Panc1 (cell line): ENCODE measurements around the gene SMG1. TPM values are rescaled to one million over a fixed set of nuclear protein-coding genes. Genes with fewer than 3 reads are reported as not detected.
"Not testable (repeated sequence)": the region's sequence is repeated elsewhere in the genome, so short reads cannot be mapped to it uniquely, and the experiment has no call there.

Experiments used
- ATAC-seq: fragments of 200-7000 bp; cut with Tn5 transposase; 2 replicates; pipeline ENCODE4 v1.9.1; 2020; ENCODE audit warnings: mild to moderate bottlenecking, moderate library complexity
- BruUV-seq: library from RNA; stranded (reverse); fragments of 400-500 nt; replicated peaks from 2 replicates; lab custom pipeline; 2021; lab: Mats Ljungman, UMichigan
- CTCF ChIA-PET: fragments of 300-600 bp; sonication (Branson Sonifier 250); formaldehyde crosslinking; loops from one replicate; lab custom pipeline; 2022; ENCODE audit warnings: antibody characterized with exemption; lab: Charles Lee
- POLR2A ChIA-PET: fragments of 300-600 bp; sonication (Branson Sonifier 250); formaldehyde crosslinking; loops from one replicate; lab custom pipeline; 2022; ENCODE audit warnings: antibody characterized with exemption; lab: Charles Lee
- DNase-seq: peaks from one replicate; pipeline ENCODE4 v3.0.0-alpha.2; 2010; ENCODE audit warnings: low read depth, low spot score
- H3K27ac ChIP-seq: 2 replicates; pipeline ENCODE4 v1.5.1; 2011; ENCODE audit warnings: mild to moderate bottlenecking, low read length, inconsistent platforms
- H3K27me3 ChIP-seq: fragments of 200-500 bp; sonication (Bioruptor generic); 2 replicates; pipeline ENCODE4 v1.6.0; 2014; ENCODE audit warnings: low read length, inconsistent platforms; ENCODE audit not compliant: control insufficient read depth, insufficient read depth
- H3K36me3 ChIP-seq: fragments of 200-500 bp; sonication (Bioruptor generic); 2 replicates; pipeline ENCODE4 v1.5.1; 2014; ENCODE audit warnings: inconsistent platforms, mild to moderate bottlenecking, low read length, moderate library complexity; ENCODE audit not compliant: control insufficient read depth, insufficient read depth
- H3K4me1 ChIP-seq: 2 replicates; pipeline ENCODE4 v1.5.1; 2011; ENCODE audit warnings: inconsistent platforms, mild to moderate bottlenecking, low read length, moderate library complexity; ENCODE audit not compliant: control insufficient read depth, insufficient read depth
- H3K4me3 ChIP-seq, 2 experiments: 2 replicates each; pipeline ENCODE4 v1.5.1; 2011 to 2012; ENCODE audit warnings: low read depth in 2 of 2, low read length in 2 of 2, mild to moderate bottlenecking in 2 of 2, inconsistent platforms in 1 of 2, moderate library complexity in 1 of 2
- H3K9me3 ChIP-seq: fragments of 200-500 bp; sonication (Bioruptor generic); 2 replicates; pipeline ENCODE4 v1.5.1; 2014; ENCODE audit warnings: low read depth, mild to moderate bottlenecking, inconsistent platforms, low read length, moderate library complexity; ENCODE audit not compliant: control insufficient read depth, insufficient read depth
- CTCF ChIP-seq: fragments of 450-650 bp; IDR thresholded peaks from 2 replicates; pipeline ENCODE4 v1.5.1; 2017; ENCODE audit warnings: mild to moderate bottlenecking
- POLR2AphosphoS5 ChIP-seq: IDR thresholded peaks from 2 replicates; pipeline ENCODE4 v1.6.1; 2012; ENCODE audit warnings: mild to moderate bottlenecking, low read depth, low read length, moderate library complexity
- REST ChIP-seq, 2 experiments: IDR thresholded peaks; 2 replicates each; pipeline ENCODE4 v1.6.1; 2011 to 2012; ENCODE audit warnings: low read depth in 2 of 2, control low read depth in 1 of 2, low read length in 1 of 2, mild to moderate bottlenecking in 1 of 2, moderate library complexity in 1 of 2; ENCODE audit not compliant: insufficient read depth in 1 of 2
- SIN3A ChIP-seq: IDR thresholded peaks from 2 replicates; pipeline ENCODE4 v1.6.1; 2012; ENCODE audit warnings: low read depth, mild to moderate bottlenecking, low read length, moderate library complexity, borderline replicate concordance; ENCODE audit not compliant: insufficient read depth
- TCF7L2 ChIP-seq: IDR thresholded peaks from 2 replicates; pipeline ENCODE4 v1.6.1; 2011; ENCODE audit warnings: mild to moderate bottlenecking, low read depth, low read length, inconsistent platforms
- in situ Hi-C: cut with HindIII; loops from 2 replicates; pipeline ENCODE4 v1.10.0; 2016; ENCODE audit warnings: low sequenced_read_pairs, low pct_unique_long_range_greater_than_20kb
- intact Hi-C: fragments of 100-400 bp; cut with micrococcal nuclease; formaldehyde crosslinking; loops from one replicate; pipeline ENCODE4 v1.10.0; 2022; ENCODE audit not compliant: unreplicated experiment
- total RNA-seq: library from RNA; stranded (reverse); gene quantifications from one replicate; pipeline ENCODE4 v1.2.1, GENCODE V29; 2021; ENCODE audit not compliant: unreplicated experiment

SMG1 gene
- total RNA-seq, 1 experiment from 2014 or later = 113 TPM

- BruUV-seq, DNase-seq, H3K27me3 ChIP-seq, CTCF ChIA-PET, H3K36me3 ChIP-seq, H3K4me1 ChIP-seq, ATAC-seq, H3K27ac ChIP-seq, intact Hi-C loops, in situ Hi-C loops, H3K9me3 ChIP-seq: not testable (repeated sequence)
- H3K4me3 ChIP-seq = peak overlapping the region; percentile 36 to 56
- POLR2A ChIA-PET = interaction anchor here (0.6 kb wide), 1 partner anchor 23 kb away, joined by 5 read pairs; no protein-coding TSS in a partner anchor
Measured at GRCh38 chr16:18956658-18957241, 30.5 kb upstream of the SMG1 start.

- H3K27me3 ChIP-seq, H3K9me3 ChIP-seq, in situ Hi-C loops, CTCF ChIA-PET, intact Hi-C loops, BruUV-seq, H3K36me3 ChIP-seq, DNase-seq, H3K4me1 ChIP-seq: not testable (repeated sequence)
- POLR2A ChIA-PET = interaction anchor here (0.6 to 0.7 kb wide), 3 partner anchors 23 to 117 kb away, joined by 3 to 5 read pairs (median 4); no protein-coding TSS in a partner anchor
- peak overlapping the region; percentile 20; the same call in 1 of the 2 replicates for H3K27ac ChIP-seq
- peak; percentile 87 for ATAC-seq
- H3K4me3 ChIP-seq = peak overlapping the region; percentile 36 to 56
Measured at GRCh38 chr16:18955874-18956580, 29.8 kb upstream of the SMG1 start.

GRCh38 chr16:18953547-18953946 is 27.3 kb upstream of the SMG1 start:
- ChIA-PET CTCF (interaction anchor here (0.6 to 0.9 kb wide), 2 partner anchors 30 to 141 kb away, joined by 3 read pairs; no protein-coding TSS in a partner anchor), POLR2A (no interaction called here)
- Histone ChIP-seq H3K36me3 (no peaks in the 10 kb centered on the region), H3K4me1 (no peaks in the 10 kb centered on the region), H3K4me3 (no peak overlapping the region), H3K9me3 (no peaks in the 10 kb centered on the region), H3K27me3 (no peaks in the 10 kb centered on the region), H3K27ac (no peak overlapping the region)
- intact Hi-C loops = no loop called here
- ATAC-seq (no peak), DNase-seq (no peak)
- in situ Hi-C loops = no loop called here
- no TSS peak for BruUV-seq
- no peak for TF ChIP-seq POLR2AphosphoS5
- TF ChIP-seq TCF7L2 = no peak
- TF ChIP-seq CTCF = no peak
- no peak for TF ChIP-seq REST (IDR thresholded peaks at IDR 0.05; ENCODE audit: insufficient read depth in 1 of 2, low read depth in 2 of 2, low read length in 1 of 2)
- no peak for TF ChIP-seq SIN3A
